Measurements from ENCODE around the gene GZMM. TPM values are rescaled to one million over a fixed set of nuclear protein-coding genes. Genes with fewer than 3 reads are reported as not detected.

GZMM gene
- total RNA-seq, 1 experiment from 2014 or later = 0.59 TPM

DNA sequence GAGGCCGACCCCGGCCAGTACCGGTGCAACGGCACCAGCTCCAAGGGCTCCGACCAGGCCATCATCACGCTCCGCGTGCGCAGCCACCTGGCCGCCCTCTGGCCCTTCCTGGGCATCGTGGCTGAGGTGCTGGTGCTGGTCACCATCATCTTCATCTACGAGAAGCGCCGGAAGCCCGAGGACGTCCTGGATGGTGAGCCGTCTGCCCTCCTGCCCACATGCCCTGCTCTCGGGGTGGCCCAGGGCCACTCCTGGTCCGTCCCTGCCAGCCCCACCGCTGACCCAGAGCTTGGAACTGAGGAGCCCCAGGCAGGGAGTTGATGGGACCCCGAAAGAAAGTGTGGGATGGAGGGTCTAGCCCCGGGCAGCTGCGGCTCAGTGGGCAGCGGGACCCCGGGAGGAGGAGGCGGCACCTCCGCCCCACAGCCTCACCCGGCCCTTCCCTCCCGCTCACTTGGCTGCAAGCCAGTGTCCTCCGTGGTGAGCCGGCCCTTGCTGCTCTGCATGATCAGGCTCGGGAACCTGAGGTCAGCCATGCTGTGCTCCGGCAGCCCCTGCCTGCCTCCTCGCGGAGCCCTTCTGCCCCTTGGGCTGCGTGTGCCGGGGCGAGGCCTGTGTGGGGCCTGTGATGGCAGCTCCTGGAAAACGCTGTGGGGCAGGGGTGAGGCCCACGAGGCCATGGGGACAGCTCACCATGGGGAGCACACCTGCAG is 37.7 kb downstream of the GZMM start:
- TF ChIP-seq EZH2 (IDR thresholded peaks at IDR 0.05) = no peak
- ATAC-seq = no peak
- no TSS peak for BruUV-seq (replicated peaks)
- Histone ChIP-seq H3K4me1 (ENCODE audit: control insufficient read depth in 1 of 2, insufficient read depth in 2 of 2, low read length in 2 of 2) (no peaks in the 10 kb centered on the region; a peak in 2 of 4 replicates), H3K9me3 (ENCODE audit: control insufficient read depth in 1 of 2, insufficient read depth in 1 of 2, low read depth in 1 of 2, low read length in 2 of 2) (no peaks in the 10 kb centered on the region), H3K4me3 (replicated peaks in 1 of 2; ENCODE audit: low read depth in 1 of 2, low read length in 2 of 2) (no peak overlapping the region), H2AFZ (ENCODE audit: low read depth, low read length, poor library complexity, severe bottlenecking) (no peak overlapping the region), H3K9me2 (ENCODE audit: insufficient read depth) (no peaks in the 10 kb centered on the region), H3K27ac (ENCODE audit: low read depth, low read length) (no peak overlapping the region; the same call in 1 of the 2 replicates), H4K20me1 (ENCODE audit: insufficient read depth) (no peaks in the 10 kb centered on the region), H3K27me3 (ENCODE audit: insufficient read depth, low read length) (no peaks in the 10 kb centered on the region), H3K9ac (ENCODE audit: low read length) (no peak overlapping the region), H3K36me3 (ENCODE audit: control insufficient read depth in 1 of 2, insufficient read depth in 2 of 2, low read length in 2 of 2) (peaks cover 19 to 40% of the 10 kb centered on the region in 2 experiments), H3K79me2 (ENCODE audit: insufficient read depth, low read length) (peaks cover 44% of the 10 kb centered on the region), H3K4me2 (ENCODE audit: low read length) (no peak overlapping the region)
- RAD21 ChIA-PET (ENCODE audit: low non-redundant PET in 1 of 2, low total read pairs in 2 of 2, uncharacterized antibody in 2 of 2, unreplicated experiment in 2 of 2) = no interaction called here
- intact Hi-C loops (cut with micrococcal nuclease) = no loop called here
- DNase-seq (ENCODE audit: low read depth, low spot score) = no peak
- CTCF ChIA-PET = no interaction called here
- POLR2A ChIA-PET = no interaction called here

DNA sequence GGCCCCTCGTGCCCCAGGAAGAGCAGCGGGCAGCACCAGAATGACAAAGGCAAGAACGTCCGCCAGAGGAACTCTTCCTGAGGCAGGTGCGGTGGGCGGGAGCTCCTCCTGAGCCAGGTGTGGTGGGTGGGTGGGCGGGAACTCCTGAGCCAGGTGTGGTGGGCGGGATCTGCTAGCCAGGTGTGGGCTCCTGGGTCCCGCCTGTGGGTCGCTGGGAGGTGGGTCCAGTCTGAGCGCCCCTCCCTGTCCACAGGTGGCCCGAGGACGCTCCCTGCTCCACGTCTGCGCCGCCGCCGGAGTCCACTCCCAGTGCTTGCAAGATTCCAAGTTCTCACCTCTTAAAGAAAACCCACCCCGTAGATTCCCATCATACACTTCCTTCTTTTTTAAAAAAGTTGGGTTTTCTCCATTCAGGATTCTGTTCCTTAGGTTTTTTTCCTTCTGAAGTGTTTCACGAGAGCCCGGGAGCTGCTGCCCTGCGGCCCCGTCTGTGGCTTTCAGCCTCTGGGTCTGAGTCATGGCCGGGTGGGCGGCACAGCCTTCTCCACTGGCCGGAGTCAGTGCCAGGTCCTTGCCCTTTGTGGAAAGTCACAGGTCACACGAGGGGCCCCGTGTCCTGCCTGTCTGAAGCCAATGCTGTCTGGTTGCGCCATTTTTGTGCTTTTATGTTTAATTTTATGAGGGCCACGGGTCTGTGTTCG is 38.8 kb downstream of the GZMM start:
- ChIA-PET RAD21 (ENCODE audit: low non-redundant PET in 1 of 2, low total read pairs in 2 of 2, uncharacterized antibody in 2 of 2, unreplicated experiment in 2 of 2) (no interaction called here), CTCF (no interaction called here), POLR2A (no interaction called here)
- Histone ChIP-seq H3K9ac (ENCODE audit: low read length) (no peak overlapping the region), H3K4me2 (ENCODE audit: low read length) (no peak overlapping the region), H3K27me3 (ENCODE audit: insufficient read depth, low read length) (no peaks in the 10 kb centered on the region), H3K9me3 (ENCODE audit: control insufficient read depth in 1 of 2, insufficient read depth in 1 of 2, low read depth in 1 of 2, low read length in 2 of 2) (no peaks in the 10 kb centered on the region), H3K9me2 (ENCODE audit: insufficient read depth) (no peaks in the 10 kb centered on the region), H3K4me1 (ENCODE audit: control insufficient read depth in 1 of 2, insufficient read depth in 2 of 2, low read length in 2 of 2) (peaks cover 0 to 4% of the 10 kb centered on the region in 2 experiments; a peak in 2 of 4 replicates), H3K27ac (ENCODE audit: low read depth, low read length) (peak overlapping the region; percentile 22; the same call in 1 of the 2 replicates), H2AFZ (ENCODE audit: low read depth, low read length, poor library complexity, severe bottlenecking) (no peak overlapping the region), H3K4me3 (replicated peaks in 1 of 2; ENCODE audit: low read depth in 1 of 2, low read length in 2 of 2) (no peak overlapping the region), H3K36me3 (ENCODE audit: control insufficient read depth in 1 of 2, insufficient read depth in 2 of 2, low read length in 2 of 2) (peaks cover 17 to 31% of the 10 kb centered on the region in 2 experiments), H3K79me2 (ENCODE audit: insufficient read depth, low read length) (peaks cover 33% of the 10 kb centered on the region), H4K20me1 (ENCODE audit: insufficient read depth) (no peaks in the 10 kb centered on the region)
- BruUV-seq (replicated peaks) = TSS peak; percentile 97
- ATAC-seq (no peak), DNase-seq (ENCODE audit: low read depth, low spot score) (no peak)
- TF ChIP-seq EZH2phosphoT487 (IDR thresholded peaks at IDR 0.05; ENCODE audit: borderline replicate concordance) (no peak), EGR1 (IDR thresholded peaks at IDR 0.05; ENCODE audit: low read depth) (no peak), EZH2 (IDR thresholded peaks at IDR 0.05) (no peak), JUND (IDR thresholded peaks at IDR 0.05) (no peak), RAD21 (IDR thresholded peaks at IDR 0.05; ENCODE audit: low read depth) (no peak), POLR2AphosphoS5 (IDR thresholded peaks at IDR 0.05; ENCODE audit: low read depth, low read length) (no peak), CBX3 (IDR thresholded peaks at IDR 0.05; ENCODE audit: low read depth) (no peak), SIN3A (IDR thresholded peaks at IDR 0.05; ENCODE audit: low read depth) (no peak), ELF1 (IDR thresholded peaks at IDR 0.05; ENCODE audit: borderline replicate concordance, low read depth) (no peak), SRF (IDR thresholded peaks at IDR 0.05; ENCODE audit: low read depth) (no peak), FOSL1 (IDR thresholded peaks at IDR 0.05; ENCODE audit: low read depth) (no peak), CTCF (IDR thresholded peaks at IDR 0.05 in 2 of 3, conservative IDR thresholded peaks at IDR 0.05 in 1 of 3; ENCODE audit: borderline replicate concordance in 1 of 3, insufficient read depth in 1 of 3, low read depth in 2 of 3, low read length in 2 of 3) (no peak)
- TF ChIP-seq, protein P1, sequence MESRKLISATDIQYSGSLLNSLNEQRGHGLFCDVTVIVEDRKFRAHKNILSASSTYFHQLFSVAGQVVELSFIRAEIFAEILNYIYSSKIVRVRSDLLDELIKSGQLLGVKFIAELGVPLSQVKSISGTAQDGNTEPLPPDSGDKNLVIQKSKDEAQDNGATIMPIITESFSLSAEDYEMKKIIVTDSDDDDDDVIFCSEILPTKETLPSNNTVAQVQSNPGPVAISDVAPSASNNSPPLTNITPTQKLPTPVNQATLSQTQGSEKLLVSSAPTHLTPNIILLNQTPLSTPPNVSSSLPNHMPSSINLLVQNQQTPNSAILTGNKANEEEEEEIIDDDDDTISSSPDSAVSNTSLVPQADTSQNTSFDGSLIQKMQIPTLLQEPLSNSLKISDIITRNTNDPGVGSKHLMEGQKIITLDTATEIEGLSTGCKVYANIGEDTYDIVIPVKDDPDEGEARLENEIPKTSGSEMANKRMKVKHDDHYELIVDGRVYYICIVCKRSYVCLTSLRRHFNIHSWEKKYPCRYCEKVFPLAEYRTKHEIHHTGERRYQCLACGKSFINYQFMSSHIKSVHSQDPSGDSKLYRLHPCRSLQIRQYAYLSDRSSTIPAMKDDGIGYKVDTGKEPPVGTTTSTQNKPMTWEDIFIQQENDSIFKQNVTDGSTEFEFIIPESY (IDR thresholded peaks at IDR 0.05; ENCODE audit: extremely low read depth, insufficient replicate concordance, low read length) = no peak
- intact Hi-C loops (cut with micrococcal nuclease) = no loop called here

Measured in HCT116 (cell line).